ENCODE data around the gene GPHA2. TPM values are rescaled to one million over a fixed set of nuclear protein-coding genes. Genes with fewer than 3 reads are reported as not detected.

The GPHA2 gene
- total RNA-seq, 1 donor from 2014 or later: not detected

- intact Hi-C loops (cut with micrococcal nuclease): no loop called here
Observed at GRCh38 chr11:64930340-64930739, 5.4 kb downstream of the GPHA2 start.

GRCh38 chr11:64929625-64930024 lies 6.1 kb downstream of the GPHA2 start:
- intact Hi-C loops (cut with micrococcal nuclease): no loop called here

- intact Hi-C loops (cut with micrococcal nuclease): no loop called here
Observed at GRCh38 chr11:64928957-64929356, 6.7 kb downstream of the GPHA2 start.

- intact Hi-C loops (cut with micrococcal nuclease): no loop called here
Observed at GRCh38 chr11:64926689-64927088, 9.0 kb downstream of the GPHA2 start.

GRCh38 chr11:64925536-64926436 lies 9.9 kb downstream of the GPHA2 start:
- intact Hi-C loops (cut with micrococcal nuclease): loop anchor here (2.0 kb wide), 1 partner anchor 47 kb away; the partner anchor contains the start of gene EHD1

GRCh38 chr11:64924910-64925284 lies 10.8 kb downstream of the GPHA2 start:
- intact Hi-C loops (cut with micrococcal nuclease): loop anchor here (1.0 to 5.0 kb wide), 5 partner anchors 9 to 146 kb away; partner anchors contain the start of genes ARL2, EHD1 and SNX15

- intact Hi-C loops (cut with micrococcal nuclease): loop anchor here (1.0 to 5.0 kb wide), 5 partner anchors 8 to 145 kb away; partner anchors contain the start of genes ARL2, EHD1 and SNX15
Observed at GRCh38 chr11:64923944-64924909, 11.5 kb downstream of the GPHA2 start, which contains the start of gene PPP2R5B. Gene PPP2R5B (plus strand): TSS chr11:64924689. CDS start chr11:64925735, 1,046 bp downstream.

GRCh38 chr11:64923151-64923661 lies 12.5 kb downstream of the GPHA2 start:
- intact Hi-C loops (cut with micrococcal nuclease): loop anchor here (5.0 kb wide), 1 partner anchor 89 kb away; the partner anchor contains the start of gene ARL2

GRCh38 chr11:64921384-64921783 lies 14.3 kb downstream of the GPHA2 start:
- intact Hi-C loops (cut with micrococcal nuclease): loop anchor here (5.0 kb wide), 1 partner anchor 91 kb away; the partner anchor contains the start of gene ARL2

GRCh38 chr11:64920124-64920523 lies 15.6 kb downstream of the GPHA2 start:
- intact Hi-C loops (cut with micrococcal nuclease): loop anchor here (5.0 kb wide), 1 partner anchor 92 kb away; the partner anchor contains the start of gene ARL2

GRCh38 chr11:64919627-64920026 lies 16.1 kb downstream of the GPHA2 start:
- intact Hi-C loops (cut with micrococcal nuclease): loop anchor here (5.0 kb wide), 3 partner anchors 93 to 193 kb away; partner anchors contain the start of genes ARL2, CDCA5, TM7SF2 and ZFPL1

GRCh38 chr11:64918017-64918416 lies 17.7 kb downstream of the GPHA2 start:
- intact Hi-C loops (cut with micrococcal nuclease): loop anchor here (5.0 kb wide), 2 partner anchors 164 to 194 kb away; partner anchors contain the start of genes CDCA5, TM7SF2 and ZFPL1

- intact Hi-C loops (cut with micrococcal nuclease): loop anchor here (1.0 to 5.0 kb wide), 7 partner anchors 39 to 195 kb away; partner anchors contain the start of genes CDCA5, EHD1, SAC3D1 and SF1
Observed at GRCh38 chr11:64917663-64917995, 18.1 kb downstream of the GPHA2 start.

GRCh38 chr11:64916775-64917662 lies 18.7 kb downstream of the GPHA2 start, which contains the start of gene ATG2A:
Gene ATG2A (minus strand): TSS chr11:64917209. CDS start chr11:64917135, 74 bp downstream.
- intact Hi-C loops (cut with micrococcal nuclease): loop anchor here (1.0 to 5.0 kb wide), 8 partner anchors 7 to 195 kb away; partner anchors contain the start of genes CDCA5, EHD1, PPP2R5B and SAC3D1

- intact Hi-C loops (cut with micrococcal nuclease): loop anchor here (1.0 to 5.0 kb wide), 5 partner anchors 8 to 196 kb away; partner anchors contain the start of genes CDCA5, EHD1, PPP2R5B and TM7SF2
Observed at GRCh38 chr11:64916040-64916774, 19.5 kb downstream of the GPHA2 start.

GRCh38 chr11:64915376-64915887 lies 20.3 kb downstream of the GPHA2 start:
- intact Hi-C loops (cut with micrococcal nuclease): loop anchor here (5.0 kb wide), 2 partner anchors 167 to 197 kb away; partner anchors contain the start of genes CDCA5, TM7SF2 and ZFPL1

GRCh38 chr11:64914123-64914522 lies 21.6 kb downstream of the GPHA2 start:
- intact Hi-C loops (cut with micrococcal nuclease): no loop called here

- intact Hi-C loops (cut with micrococcal nuclease): no loop called here
Observed at GRCh38 chr11:64913171-64913727, 22.4 kb downstream of the GPHA2 start.

Data from T-helper 2 cell treated with Interferon-gamma antibody and Interleukin-4, amounts not matched to agents 100 ng/mL and 5 ng/mL, for 36 hours (primary cell).